Measurements from ENCODE around the gene AMOTL2. TPM values are rescaled to one million over a fixed set of nuclear protein-coding genes. Genes with fewer than 3 reads are reported as not detected.

The AMOTL2 gene
- total RNA-seq, 1 experiment from 2014 or later: 30.9 TPM

GRCh38 chr3:134339913-134340312 is 34.3 kb downstream of the AMOTL2 start:
- Histone ChIP-seq H2BK120ac (ENCODE audit: low read depth, low read length, poor library complexity, severe bottlenecking) (no peak overlapping the region), H3K79me2 (ENCODE audit: insufficient read depth, low read length) (no peaks in the 10 kb centered on the region), H2BK15ac (ENCODE audit: low read depth, low read length) (no peak overlapping the region), H3K4me2 (ENCODE audit: insufficient read depth, insufficient read length, low read length) (no peak overlapping the region), H3K14ac (ENCODE audit: insufficient read depth, low read length) (no peak overlapping the region), H2AFZ (ENCODE audit: low read length) (no peak overlapping the region), H3K9ac (ENCODE audit: extremely low read depth, insufficient read length, low read length) (no peak overlapping the region), H3K18ac (ENCODE audit: insufficient read length, low read depth, low read length) (no peak overlapping the region), H4K20me1 (ENCODE audit: control insufficient read depth, insufficient read depth, insufficient read length) (no peaks in the 10 kb centered on the region), H3K4me1 (ENCODE audit: insufficient read depth, low read length) (peaks cover 3% of the 10 kb centered on the region; the same call in 1 of the 2 replicates), H4K8ac (replicated peaks; ENCODE audit: insufficient read length, low read depth, low read length) (no peak overlapping the region), H3K9me3 (ENCODE audit: control insufficient read depth, low read depth, low read length) (no peaks in the 10 kb centered on the region), H2AK5ac (ENCODE audit: insufficient read length, low read length) (no peak overlapping the region), H3K4ac (ENCODE audit: low read depth, low read length) (no peak overlapping the region), H4K5ac (ENCODE audit: insufficient read length, low read depth, low read length) (no peak overlapping the region), H3K27me3 (ENCODE audit: insufficient read depth, low read length) (no peaks in the 10 kb centered on the region), H2BK20ac (ENCODE audit: low read depth, low read length, poor library complexity, severe bottlenecking) (no peak overlapping the region), H2BK12ac (ENCODE audit: insufficient read length, low read depth, low read length) (no peak overlapping the region), H3K79me1 (ENCODE audit: insufficient read depth, low read depth, low read length, poor library complexity, severe bottlenecking) (no peaks in the 10 kb centered on the region), H3K56ac (ENCODE audit: insufficient read length, low read depth, low read length) (no peak overlapping the region), H3K23me2 (ENCODE audit: insufficient read length, low read depth, low read length, poor library complexity, severe bottlenecking) (no peaks in the 10 kb centered on the region), H3K23ac (ENCODE audit: insufficient read length, low read depth, low read length) (no peak overlapping the region), H2BK5ac (ENCODE audit: insufficient read length, low read length) (no peak overlapping the region), H3T11ph (ENCODE audit: low read length) (no peak overlapping the region), H3K27ac (ENCODE audit: insufficient read length, low read depth, low read length) (no peak overlapping the region), H4K91ac (ENCODE audit: insufficient read length, low read depth, low read length) (no peak overlapping the region)
- no peak for TF ChIP-seq CTCF (conservative IDR thresholded peaks at IDR 0.05)
- no peak for DNase-seq
- H3K27me3 Mint-ChIP-seq (ENCODE audit: low read depth): peaks cover 9% of the 10 kb centered on the region
- H3K4me3 Mint-ChIP-seq: no peak overlapping the region
- H3K9me3 Mint-ChIP-seq: no peaks in the 10 kb centered on the region
- no peaks in the 10 kb centered on the region; a peak in 1 of 7 replicates for H3K36me3 Mint-ChIP-seq (ENCODE audit: insufficient read depth in 1 of 3, low read depth in 3 of 3)
- H3K27ac Mint-ChIP-seq: no peak overlapping the region; a peak in 1 of 7 replicates
- H3K4me1 Mint-ChIP-seq: peaks cover 9 to 22% of the 10 kb centered on the region in 2 experiments
- WGBS (ENCODE audit: extremely low coverage, insufficient read length, low lambda C conversion rate): no CpG with 5 or more reads among the region's 5 CpGs

All from H9 (cell line).